Coronary artery (tissue), 2 donors: ENCODE data around the gene MAPK14.

Source experiments
- DNase-seq: peaks from one replicate; pipeline ENCODE4 v3.0.0-alpha.2; 2017; ENCODE audit warnings: low spot score
- H3K27ac ChIP-seq, 2 donors: fragments of 200-600 bp; sonication (generic); one replicate each; pipeline ENCODE4 v1.5.1; 2016 to 2019
- H3K4me3 ChIP-seq: fragments of 200-600 bp; sonication (generic); 2 replicates; pipeline ENCODE4 v1.5.1; 2016; ENCODE audit warnings: mild to moderate bottlenecking, moderate library complexity
- TF ChIP-seq, protein P1 (sequence below): fragments of 200-600 bp; sonication (generic); IDR thresholded peaks from one replicate; pipeline ENCODE4 v1.5.1; 2019; ENCODE audit warnings: antibody characterized with exemption

Gene MAPK14

DNA sequence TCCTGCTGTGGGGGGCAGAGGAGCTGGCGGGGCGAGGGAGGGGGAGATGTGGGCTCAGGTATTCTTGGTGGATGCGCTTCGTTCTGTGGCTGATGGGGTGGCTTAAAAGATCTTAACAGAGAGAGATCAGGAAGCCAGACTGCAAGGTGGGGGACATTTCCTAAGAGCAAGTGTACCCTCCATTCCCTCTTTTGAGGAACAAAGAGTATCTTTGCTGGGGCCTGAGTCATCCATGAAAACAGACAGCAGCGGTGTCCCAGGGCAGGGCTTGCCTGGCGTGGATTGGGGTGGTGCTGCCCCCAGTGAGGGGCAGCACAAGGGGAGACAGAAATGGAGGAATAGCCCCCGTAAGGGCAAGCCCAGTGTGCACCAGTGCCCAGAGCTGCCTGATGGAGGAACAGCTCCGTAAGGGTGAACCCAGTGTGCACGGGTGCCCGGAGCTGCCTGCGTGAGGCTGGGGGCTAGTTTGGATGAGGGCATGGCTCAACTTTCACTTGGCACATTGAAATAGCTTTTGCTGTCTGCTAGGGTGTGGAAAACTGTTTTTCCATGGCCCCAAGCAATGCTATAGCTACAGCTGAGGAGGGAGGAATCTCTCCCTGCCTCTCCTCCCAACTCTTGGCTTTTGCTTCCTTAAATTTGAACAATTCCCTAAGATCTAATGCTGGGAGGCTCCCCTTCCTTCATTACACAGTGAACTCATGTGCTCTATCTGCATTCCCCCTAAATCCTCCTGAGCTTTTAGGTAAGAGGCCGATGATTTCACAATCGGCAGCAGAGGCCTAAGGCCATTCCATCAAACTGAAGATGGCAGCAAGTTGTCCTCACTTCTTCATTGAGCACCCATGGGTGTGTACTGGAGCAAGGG lies 115.6 kb downstream of the MAPK14 start:
- TF ChIP-seq, protein P1, sequence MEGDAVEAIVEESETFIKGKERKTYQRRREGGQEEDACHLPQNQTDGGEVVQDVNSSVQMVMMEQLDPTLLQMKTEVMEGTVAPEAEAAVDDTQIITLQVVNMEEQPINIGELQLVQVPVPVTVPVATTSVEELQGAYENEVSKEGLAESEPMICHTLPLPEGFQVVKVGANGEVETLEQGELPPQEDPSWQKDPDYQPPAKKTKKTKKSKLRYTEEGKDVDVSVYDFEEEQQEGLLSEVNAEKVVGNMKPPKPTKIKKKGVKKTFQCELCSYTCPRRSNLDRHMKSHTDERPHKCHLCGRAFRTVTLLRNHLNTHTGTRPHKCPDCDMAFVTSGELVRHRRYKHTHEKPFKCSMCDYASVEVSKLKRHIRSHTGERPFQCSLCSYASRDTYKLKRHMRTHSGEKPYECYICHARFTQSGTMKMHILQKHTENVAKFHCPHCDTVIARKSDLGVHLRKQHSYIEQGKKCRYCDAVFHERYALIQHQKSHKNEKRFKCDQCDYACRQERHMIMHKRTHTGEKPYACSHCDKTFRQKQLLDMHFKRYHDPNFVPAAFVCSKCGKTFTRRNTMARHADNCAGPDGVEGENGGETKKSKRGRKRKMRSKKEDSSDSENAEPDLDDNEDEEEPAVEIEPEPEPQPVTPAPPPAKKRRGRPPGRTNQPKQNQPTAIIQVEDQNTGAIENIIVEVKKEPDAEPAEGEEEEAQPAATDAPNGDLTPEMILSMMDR: no peak
- DNase-seq: no peak
- Histone ChIP-seq H3K27ac (no peak overlapping the region), H3K4me3 (no peak overlapping the region)

DNA sequence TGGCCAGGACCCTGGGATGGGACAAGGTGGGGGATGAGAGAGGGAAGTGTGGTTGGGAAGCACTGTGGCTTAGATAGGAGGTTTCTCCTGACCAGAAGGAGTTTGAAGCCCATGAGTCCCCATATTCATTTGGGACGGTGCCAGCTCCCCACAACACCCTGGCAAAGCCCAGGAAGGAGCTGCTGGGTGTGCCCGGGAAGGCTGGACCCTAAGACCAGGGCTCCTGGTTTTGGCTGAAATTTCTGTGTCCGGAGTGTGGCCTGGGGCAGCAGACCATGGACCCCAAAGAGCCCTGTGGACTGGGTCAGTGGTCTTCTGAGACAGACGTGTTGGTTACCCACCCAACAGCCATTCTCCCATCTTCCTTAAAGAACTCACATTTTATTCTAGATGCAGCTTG lies 117.9 kb downstream of the MAPK14 start:
- TF ChIP-seq, protein P1: no peak
- Histone ChIP-seq H3K4me3 (no peak overlapping the region), H3K27ac (no peak overlapping the region)
- DNase-seq: no peak

DNA sequence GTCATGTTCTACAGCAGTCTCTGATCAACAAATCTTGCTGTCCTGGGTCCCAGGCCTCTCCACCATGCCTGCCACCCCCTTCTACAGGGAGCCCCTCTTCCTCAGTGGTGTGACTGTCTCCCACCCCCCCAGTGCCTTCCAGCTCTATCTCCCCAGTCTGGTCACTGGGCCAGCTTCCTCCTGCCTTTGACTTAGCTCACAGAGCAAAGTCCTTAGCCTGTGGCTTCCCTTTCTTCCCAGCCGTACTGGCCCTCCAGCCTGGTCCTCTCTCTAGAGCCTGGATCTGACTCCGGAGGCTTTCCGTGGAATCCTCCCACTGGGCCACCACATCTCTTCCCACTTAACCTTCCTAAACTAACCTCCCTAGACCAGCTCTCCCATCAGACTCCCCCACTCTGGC lies 119.7 kb downstream of the MAPK14 start:
- DNase-seq: no peak
- Histone ChIP-seq H3K27ac (no peak overlapping the region), H3K4me3 (no peak overlapping the region)
- TF ChIP-seq, protein P1: no peak

DNA sequence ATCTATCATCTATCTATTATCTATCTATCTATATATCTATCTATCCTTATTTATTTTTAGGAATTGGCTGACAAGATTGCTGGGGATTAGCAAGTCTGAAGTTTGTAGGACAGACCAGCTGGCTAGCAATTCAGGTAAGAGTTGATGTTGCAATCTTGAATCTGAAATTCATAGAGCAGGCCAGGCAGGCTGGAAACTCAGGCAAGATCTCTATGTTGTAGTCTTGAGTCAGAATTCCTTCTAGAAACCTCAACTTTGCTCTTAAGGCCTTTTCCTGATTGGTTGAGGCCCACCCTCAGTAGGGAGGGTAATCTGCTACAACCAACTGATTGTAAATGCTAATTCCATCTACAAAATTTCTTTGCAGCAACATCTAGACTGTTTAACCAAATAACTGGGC lies 121.9 kb downstream of the MAPK14 start:
- H3K27ac ChIP-seq: no peak overlapping the region
- no peak overlapping the region for H3K4me3 ChIP-seq
- TF ChIP-seq, protein P1: no peak
- no peak for DNase-seq

DNA sequence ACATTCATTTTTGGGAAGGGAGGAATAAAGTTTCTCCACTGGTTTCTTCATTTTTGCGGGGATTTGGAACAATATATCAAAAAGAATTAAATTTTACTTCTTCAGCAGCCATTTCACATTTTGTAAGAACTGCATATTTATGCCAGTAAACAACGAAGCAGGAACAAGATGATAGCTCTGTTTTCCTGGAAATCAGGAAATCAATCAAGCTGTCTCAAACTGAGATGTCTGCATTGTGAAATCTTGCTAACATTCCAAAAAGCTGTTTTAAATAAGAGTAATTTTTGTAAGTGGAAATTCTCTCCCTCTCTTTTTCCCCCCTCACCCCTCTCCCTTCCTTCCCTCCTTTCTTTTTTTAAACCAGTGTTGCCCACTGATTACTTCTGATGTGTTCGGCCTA lies 122.7 kb downstream of the MAPK14 start:
- Histone ChIP-seq H3K4me3 (no peak overlapping the region), H3K27ac (no peak overlapping the region)
- TF ChIP-seq, protein P1: no peak
- no peak for DNase-seq

DNA sequence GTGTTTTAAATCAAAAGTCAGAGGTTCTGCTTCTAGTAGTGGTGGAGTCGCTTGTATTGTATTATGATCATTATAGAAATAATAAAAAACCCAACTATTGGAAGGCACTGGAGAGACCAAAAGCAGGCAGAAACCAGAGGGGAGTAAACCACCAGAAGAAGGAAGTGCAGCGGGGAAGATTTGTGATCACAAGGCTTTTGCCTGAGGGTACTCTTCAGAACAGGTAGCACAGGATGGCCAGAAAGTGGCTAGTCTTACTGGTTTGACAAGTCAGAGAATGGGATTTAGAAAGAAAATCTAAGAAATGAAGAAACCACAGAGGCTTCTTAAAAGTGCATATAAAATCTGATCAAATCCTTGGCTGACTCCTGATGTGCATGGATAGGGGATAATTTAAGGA lies 126.7 kb downstream of the MAPK14 start:
- TF ChIP-seq, protein P1: no peak
- Histone ChIP-seq H3K4me3 (no peak overlapping the region), H3K27ac (no peak overlapping the region)
- DNase-seq: no peak

DNA sequence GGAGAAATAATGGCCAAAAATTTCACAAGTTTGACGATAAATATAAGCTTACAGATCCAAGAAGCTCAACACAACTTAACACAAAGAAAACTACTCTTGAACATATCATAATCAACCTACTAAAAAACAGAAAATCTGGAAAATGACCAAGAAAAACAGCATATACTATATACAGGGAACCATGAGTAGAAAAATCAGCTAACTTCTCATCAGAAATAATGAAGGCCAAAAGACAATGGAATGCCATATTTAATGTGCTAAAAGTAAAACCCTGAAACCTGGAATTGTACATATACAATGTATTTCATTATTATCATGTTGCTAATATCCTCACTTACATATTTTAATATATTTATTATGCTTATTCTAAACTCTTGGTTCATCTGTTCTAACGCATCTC lies 128.1 kb downstream of the MAPK14 start:
- H3K4me3 ChIP-seq: no peak overlapping the region
- DNase-seq: no peak
- TF ChIP-seq, protein P1: no peak
- H3K27ac ChIP-seq: no peak overlapping the region
